ENCODE measurements around the gene PTPRN. TPM values are rescaled to one million over a fixed set of nuclear protein-coding genes. Genes with fewer than 3 reads are reported as not detected.
"Not testable (repeated sequence)": the region's sequence is repeated elsewhere in the genome, so short reads cannot be mapped to it uniquely, and the experiment has no call there.

PTPRN gene
- total RNA-seq, 1 donor from 2014 or later, result 0.60 TPM

DNA sequence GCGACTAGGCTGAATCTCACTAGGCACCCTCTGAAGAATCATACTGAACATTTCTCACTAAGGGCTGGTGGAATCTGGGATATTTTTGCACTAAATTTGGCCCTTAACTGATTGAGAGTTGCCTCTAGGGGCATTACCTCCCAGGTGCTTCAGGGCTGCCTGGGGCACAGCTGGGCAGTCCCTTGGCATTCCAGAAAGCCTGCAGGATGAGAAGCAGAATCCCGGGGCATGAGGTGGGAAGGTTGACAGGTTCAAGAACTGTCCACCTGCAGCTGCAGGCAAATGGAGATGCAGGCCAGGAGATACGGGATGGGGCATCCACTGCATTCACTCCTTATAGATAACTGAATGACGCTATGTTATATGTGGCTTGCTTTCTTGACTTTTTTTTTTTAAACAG lies 15.9 kb upstream of the PTPRN start:
- Histone ChIP-seq H2AFZ (replicated peaks) (no peak overlapping the region), H3K4me3 (no peak overlapping the region), H3K9ac (no peak overlapping the region), H3K4me1 (no peaks in the 10 kb centered on the region), H3K27ac (no peak overlapping the region), H3K79me2 (ENCODE audit: low read depth) (no peaks in the 10 kb centered on the region), H4K20me1 (ENCODE audit: low read depth) (peaks cover 3% of the 10 kb centered on the region), H3K4me2 (no peak overlapping the region), H3K27me3 (peaks cover 93% of the 10 kb centered on the region), H3K9me3 (ENCODE audit: low read depth) (no peaks in the 10 kb centered on the region), H3K36me3 (no peaks in the 10 kb centered on the region), H3F3A (ENCODE audit: low read depth) (no peaks in the 10 kb centered on the region)
- H3K27ac Mint-ChIP-seq, result no peak overlapping the region
- no peak overlapping the region for H3K4me3 Mint-ChIP-seq
- no peaks in the 10 kb centered on the region for H3K36me3 Mint-ChIP-seq
- H3K9me3 Mint-ChIP-seq, result no peaks in the 10 kb centered on the region
- peaks cover 13% of the 10 kb centered on the region for H3K4me1 Mint-ChIP-seq
- DNase-seq (ENCODE audit: low spot score), result no peak
- TF ChIP-seq EZH2 (IDR thresholded peaks at IDR 0.05) (no peak), EZH2phosphoT487 (IDR thresholded peaks at IDR 0.05) (no peak), CTCF (IDR thresholded peaks at IDR 0.05) (no peak)
- peaks cover 25% of the 10 kb centered on the region for H3K27me3 Mint-ChIP-seq (ENCODE audit: insufficient read depth, low read depth)

GRCh38 chr2:219323434-219323833 lies 14.2 kb upstream of the PTPRN start:
- Histone ChIP-seq H3K36me3 (no peaks in the 10 kb centered on the region), H3K79me2 (ENCODE audit: low read depth) (no peaks in the 10 kb centered on the region), H3K27me3 (peaks cover 76% of the 10 kb centered on the region), H4K20me1 (ENCODE audit: low read depth) (no peaks in the 10 kb centered on the region), H3K9ac (no peak overlapping the region), H2AFZ (replicated peaks) (no peak overlapping the region), H3K4me2 (no peak overlapping the region), H3K4me3 (no peak overlapping the region), H3K27ac (no peak overlapping the region), H3K4me1 (no peaks in the 10 kb centered on the region), H3K9me3 (ENCODE audit: low read depth) (no peaks in the 10 kb centered on the region), H3F3A (ENCODE audit: low read depth) (no peaks in the 10 kb centered on the region)
- TF ChIP-seq EZH2phosphoT487 (IDR thresholded peaks at IDR 0.05) (no peak), EZH2 (IDR thresholded peaks at IDR 0.05) (no peak), CTCF (IDR thresholded peaks at IDR 0.05) (no peak)
- peaks cover 13% of the 10 kb centered on the region for H3K4me1 Mint-ChIP-seq
- no peak for DNase-seq (ENCODE audit: low spot score)
- no peaks in the 10 kb centered on the region for H3K9me3 Mint-ChIP-seq
- no peak overlapping the region for H3K4me3 Mint-ChIP-seq
- H3K27me3 Mint-ChIP-seq (ENCODE audit: insufficient read depth, low read depth), result peaks cover 26% of the 10 kb centered on the region
- H3K36me3 Mint-ChIP-seq, result no peaks in the 10 kb centered on the region
- no peak overlapping the region for H3K27ac Mint-ChIP-seq

GRCh38 chr2:219314804-219315468 lies 5.7 kb upstream of the PTPRN start:
- H3K36me3 ChIP-seq, result no peaks in the 10 kb centered on the region
- no peak overlapping the region for H2AFZ ChIP-seq (replicated peaks)
- no peaks in the 10 kb centered on the region for H3K4me1 Mint-ChIP-seq
- H3K27ac Mint-ChIP-seq, result no peak overlapping the region
- no peaks in the 10 kb centered on the region for H3K79me2 ChIP-seq (ENCODE audit: low read depth)
- no peaks in the 10 kb centered on the region for H3F3A ChIP-seq (ENCODE audit: low read depth)
- no peaks in the 10 kb centered on the region for H3K36me3 Mint-ChIP-seq
- H3K4me2 ChIP-seq, result no peak overlapping the region
- H4K20me1 ChIP-seq (ENCODE audit: low read depth), result peaks cover 4% of the 10 kb centered on the region
- H3K4me3 ChIP-seq, result no peak overlapping the region
- peaks cover 17% of the 10 kb centered on the region for H3K27me3 Mint-ChIP-seq (ENCODE audit: insufficient read depth, low read depth)
- H3K9me3 Mint-ChIP-seq, result peaks cover 4% of the 10 kb centered on the region
- no peak overlapping the region for H3K4me3 Mint-ChIP-seq
- H3K9ac ChIP-seq, result no peak overlapping the region
- DNase-seq (ENCODE audit: low spot score), result no peak
- H3K4me1 ChIP-seq, result no peaks in the 10 kb centered on the region
- peaks cover 16% of the 10 kb centered on the region for H3K27me3 ChIP-seq
- no peaks in the 10 kb centered on the region for H3K9me3 ChIP-seq (ENCODE audit: low read depth)
- H3K27ac ChIP-seq, result no peak overlapping the region
- TF ChIP-seq EZH2phosphoT487 (IDR thresholded peaks at IDR 0.05) (no peak), CTCF (IDR thresholded peaks at IDR 0.05) (no peak), EZH2 (IDR thresholded peaks at IDR 0.05) (no peak)

GRCh38 chr2:219312683-219313263 lies 3.6 kb upstream of the PTPRN start:
- not testable (repeated sequence) for H3F3A ChIP-seq (ENCODE audit: low read depth); H3K4me3 ChIP-seq; H3K36me3 Mint-ChIP-seq; H3K4me1 Mint-ChIP-seq; H3K79me2 ChIP-seq (ENCODE audit: low read depth); H3K27ac ChIP-seq; H3K4me3 Mint-ChIP-seq; H3K9ac ChIP-seq; H3K4me1 ChIP-seq; H3K4me2 ChIP-seq; H3K27ac Mint-ChIP-seq; H3K9me3 Mint-ChIP-seq; H2AFZ ChIP-seq (replicated peaks); H3K36me3 ChIP-seq; DNase-seq (ENCODE audit: low spot score); H3K9me3 ChIP-seq (ENCODE audit: low read depth)
- peaks cover 38% of the 10 kb centered on the region for H3K27me3 ChIP-seq
- H3K27me3 Mint-ChIP-seq (ENCODE audit: insufficient read depth, low read depth), result peaks cover 30% of the 10 kb centered on the region
- H4K20me1 ChIP-seq (ENCODE audit: low read depth), result peaks cover 24% of the 10 kb centered on the region

Measured in neural progenitor cell (in vitro differentiated cells).